Prostate gland (tissue), 2 donors: ENCODE data around the gene ACLY.

Experiments used
- CTCF ChIP-seq, 4 experiments: fragments of 200-600 bp in 2 of 4; fragments of 450-650 bp in 2 of 4; sonication (generic) in 2 of 4; IDR thresholded peaks; 1 replicate in 3 of 4; 2 replicates in 1 of 4; pipeline ENCODE4 v1.5.1; 2016 to 2019; ENCODE audit warnings: antibody characterized with exemption in 4 of 4, mild to moderate bottlenecking in 2 of 4, moderate library complexity in 2 of 4
- POLR2A ChIP-seq: fragments of 450-650 bp; IDR thresholded peaks from one replicate; pipeline ENCODE4 v1.6.1; 2016; ENCODE audit warnings: antibody characterized with exemption, mild to moderate bottlenecking
- POLR2AphosphoS5 ChIP-seq: sonication (generic); formaldehyde crosslinking; IDR thresholded peaks from one replicate; pipeline ENCODE4 v1.6.1; 2017; ENCODE audit warnings: antibody characterized with exemption

- TF ChIP-seq POLR2A, result peak; percentile 87
- TF ChIP-seq CTCF (IDR thresholded peaks at IDR 0.05), result peak in 2 of 4 experiments; percentile 16 to 33
- peak; percentile 78 for TF ChIP-seq POLR2AphosphoS5
Observed at GRCh38 chr17:41864836-41865595, 53.7 kb downstream of the ACLY start, which contains the start of gene KLHL11.
